HG02970 (cell line): ENCODE measurements around the gene IFT81.
"Not testable (repeated sequence)": the region's sequence is repeated elsewhere in the genome, so short reads cannot be mapped to it uniquely, and the experiment has no call there.

Experiments used
- ATAC-seq: cut with Tn5 transposase; IDR thresholded peaks from one replicate; pipeline ENCODE4 v1.9.1; 2021; ENCODE audit warnings: mild to moderate bottlenecking, moderate library complexity, moderate number of reproducible peaks; ENCODE audit not compliant: unreplicated experiment, low FRiP score

IFT81 gene

DNA sequence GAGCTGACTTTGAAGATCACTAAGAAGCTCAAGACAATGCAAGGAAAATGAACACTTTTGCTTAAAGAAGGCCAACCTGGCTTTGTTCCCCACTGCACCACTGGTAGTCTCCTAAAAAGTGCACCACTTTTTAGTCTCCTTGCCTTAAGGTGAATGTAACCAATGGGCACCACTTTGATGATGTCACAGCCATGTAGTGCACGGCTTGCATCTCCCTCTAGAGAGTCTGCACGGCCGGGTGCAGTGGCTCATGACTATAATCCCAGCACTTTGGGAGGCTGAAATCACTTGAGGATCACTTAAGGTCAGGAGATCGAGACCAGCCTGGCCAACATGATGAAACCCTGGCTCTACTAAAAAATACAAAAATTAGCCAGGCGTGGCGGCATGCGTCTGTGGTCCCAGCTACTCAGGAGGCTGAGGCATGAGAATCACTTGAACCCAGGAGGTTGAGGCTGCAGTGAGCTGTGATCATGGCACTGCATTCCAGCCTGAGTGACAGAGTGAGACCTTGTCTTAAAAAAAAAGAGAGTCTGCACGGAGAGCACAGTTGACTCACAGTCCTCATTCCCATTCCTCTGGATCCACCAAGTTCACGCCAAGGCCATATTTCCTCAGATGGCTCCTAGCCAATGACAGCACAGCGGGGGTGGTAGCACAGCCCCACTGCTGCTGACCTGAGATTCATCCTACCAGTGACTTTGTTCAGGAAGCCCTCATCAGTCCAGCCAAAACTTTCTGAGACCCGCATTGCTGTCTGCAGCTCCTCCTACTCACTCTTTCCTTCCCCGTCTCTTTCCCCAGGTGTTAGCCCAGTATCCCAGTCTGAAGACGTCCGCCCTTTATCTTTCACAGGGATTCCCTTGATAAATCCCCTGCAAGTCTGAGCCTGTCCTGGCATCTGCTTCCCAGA is 16.5 kb upstream of the IFT81 start:
- ATAC-seq, result no peak

DNA sequence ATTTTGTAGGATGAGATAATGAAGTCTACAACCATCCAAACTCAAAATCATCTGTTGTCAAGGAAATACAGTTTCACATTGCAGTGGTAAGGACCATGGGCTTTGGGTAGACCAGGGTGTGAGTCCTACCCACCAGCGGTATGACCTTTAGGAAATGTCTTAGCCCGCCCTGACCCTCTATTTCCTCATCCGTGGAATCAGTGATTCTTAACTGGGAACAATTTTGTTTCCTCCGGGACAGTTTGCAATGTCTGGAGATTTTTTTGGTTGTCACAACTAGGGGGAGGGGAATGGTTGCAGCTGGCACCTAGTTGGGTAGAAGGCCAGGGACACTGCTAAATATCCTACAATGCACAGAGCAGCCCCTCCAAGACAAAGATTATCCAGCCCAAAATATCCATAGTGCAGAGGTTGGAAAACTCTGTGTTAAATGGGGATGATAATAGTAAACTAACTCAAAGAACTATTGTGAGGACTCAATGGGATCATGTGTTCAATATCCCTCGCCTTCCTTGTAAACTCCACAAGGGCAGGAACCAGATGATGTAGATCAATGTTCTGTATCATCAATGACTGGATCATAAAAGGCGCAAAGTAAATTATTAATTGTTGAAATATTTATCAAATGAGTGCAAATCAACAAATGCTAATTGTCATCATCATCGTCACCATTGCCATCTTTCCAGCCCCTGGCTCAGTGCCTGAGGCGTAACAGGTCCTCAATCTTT is 15.7 kb upstream of the IFT81 start:
- no peak for ATAC-seq

DNA sequence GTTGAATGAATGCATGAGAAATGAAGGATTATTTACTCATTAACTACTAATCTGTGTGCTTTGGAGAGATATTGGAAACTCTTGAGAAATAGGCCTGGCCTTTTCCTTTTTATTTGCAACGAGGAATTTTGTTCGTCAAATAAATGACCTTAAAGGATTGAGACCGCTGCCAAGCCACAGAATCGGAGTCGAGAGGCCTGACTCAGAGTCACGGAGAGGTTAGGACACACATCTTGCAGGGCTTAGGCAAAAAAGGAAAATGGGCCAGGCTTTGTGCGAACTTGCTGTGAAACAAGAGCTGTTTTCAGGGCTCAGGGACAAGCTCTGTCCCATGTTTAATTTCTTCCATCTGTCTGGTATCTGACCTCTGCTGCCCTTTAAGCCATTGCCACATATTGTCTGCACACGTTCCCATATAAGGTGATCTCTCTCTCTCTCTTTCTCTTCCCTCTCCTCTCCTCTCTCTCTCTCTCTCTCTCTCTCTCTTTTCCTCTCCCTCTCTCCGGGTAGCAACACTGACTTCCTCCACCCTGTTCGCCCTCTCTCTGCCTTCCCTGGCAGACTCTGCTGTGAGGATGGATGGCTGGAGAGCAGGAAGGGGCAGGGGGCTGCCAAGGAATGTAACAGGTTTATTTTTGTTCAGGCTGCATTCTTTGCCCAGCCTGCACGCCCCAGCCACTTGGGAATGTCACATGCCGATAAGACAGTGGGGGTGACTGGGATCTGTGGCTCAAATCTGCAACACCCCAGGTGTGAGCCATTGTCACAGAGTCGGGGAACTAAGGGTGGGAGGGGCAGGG is 14.9 kb upstream of the IFT81 start:
- ATAC-seq, result no peak

DNA sequence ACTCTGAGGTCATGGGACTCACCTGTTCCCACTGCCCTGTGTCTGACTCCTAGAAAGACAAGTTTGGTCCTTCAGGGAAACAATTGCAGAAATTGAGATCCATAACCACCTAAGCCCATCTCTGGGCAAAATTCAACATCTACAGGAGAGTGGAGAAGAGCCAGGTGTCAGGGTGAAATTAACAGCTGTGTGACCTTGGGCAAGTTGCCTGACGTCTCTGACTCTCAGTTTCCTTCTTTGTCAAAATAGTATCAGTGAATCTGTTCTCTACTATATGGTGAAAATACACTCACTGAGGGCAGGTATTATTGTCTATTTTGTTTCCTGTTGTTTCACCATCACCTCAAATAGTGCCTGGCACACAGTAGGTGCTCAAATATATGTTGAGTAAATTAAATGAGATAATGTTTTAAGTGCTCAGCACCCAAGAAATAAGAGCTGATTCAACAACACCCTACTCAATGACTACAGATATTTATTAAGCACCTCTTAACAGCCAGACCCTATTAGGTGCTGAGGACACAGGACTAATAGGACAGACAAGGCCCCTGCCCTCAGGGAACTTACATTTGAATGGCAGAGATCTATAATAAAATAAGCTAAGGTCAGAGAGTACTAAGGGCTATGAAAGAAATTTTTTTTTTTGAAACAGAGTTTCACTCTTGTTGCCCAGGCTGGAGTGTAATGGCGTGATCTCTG is 14.2 kb upstream of the IFT81 start:
- ATAC-seq, result no peak

DNA sequence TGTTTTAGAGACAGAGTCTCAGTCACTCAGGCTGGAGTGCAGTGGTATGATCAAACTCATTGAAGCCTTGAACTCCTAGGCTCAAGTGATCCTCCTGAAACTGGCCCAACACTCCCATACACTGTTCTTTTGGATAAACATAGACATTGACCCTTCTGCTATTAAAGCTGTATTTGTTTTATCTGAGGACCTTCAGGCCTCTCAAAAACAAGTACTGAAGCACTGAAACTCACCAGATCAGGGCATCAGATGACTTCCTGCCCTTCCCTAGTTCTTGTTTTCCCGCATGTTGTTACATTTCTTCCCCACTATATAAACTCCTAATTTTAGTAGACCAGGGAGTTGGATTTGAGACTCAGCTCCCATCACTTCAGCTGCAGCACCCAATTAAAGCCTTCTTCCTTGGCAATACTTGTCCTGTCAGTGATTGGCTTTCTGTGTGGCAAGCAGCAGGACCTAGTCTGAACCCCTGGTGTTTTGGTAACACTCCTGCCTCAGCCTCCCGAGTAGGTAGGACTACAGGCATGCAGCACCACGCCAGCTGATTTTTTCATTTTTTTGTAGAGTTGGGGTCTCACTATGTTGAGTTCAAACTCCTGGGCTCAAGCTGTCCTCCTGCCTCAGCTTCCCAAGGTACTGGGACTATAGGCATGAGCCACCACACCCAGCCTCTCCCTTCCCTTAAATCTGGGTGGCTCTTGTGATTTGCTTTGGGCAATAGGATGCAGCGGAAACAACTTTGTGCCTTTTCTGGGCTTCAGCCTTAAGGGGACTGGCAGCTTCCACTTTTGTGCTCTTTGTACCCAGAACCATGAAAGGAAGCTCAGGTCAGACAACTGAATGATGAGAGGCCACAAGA is 12.5 kb upstream of the IFT81 start:
- no peak for ATAC-seq

DNA sequence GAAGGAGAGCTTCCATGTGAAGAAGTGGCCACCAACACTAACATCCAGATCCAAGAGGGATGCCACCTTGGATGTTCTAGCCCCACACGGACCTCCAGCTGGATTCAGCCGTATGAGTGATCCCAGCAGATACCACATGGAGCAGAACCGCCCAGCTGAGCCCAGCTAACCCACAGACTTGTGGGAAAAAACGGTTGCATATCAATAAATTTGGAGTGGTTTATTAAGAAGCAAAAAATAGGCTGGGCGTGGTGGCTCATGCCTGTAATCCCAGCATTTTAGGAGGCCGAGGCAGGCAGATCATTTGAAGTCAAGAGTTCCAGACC is 11.9 kb upstream of the IFT81 start:
- ATAC-seq, result no peak

DNA sequence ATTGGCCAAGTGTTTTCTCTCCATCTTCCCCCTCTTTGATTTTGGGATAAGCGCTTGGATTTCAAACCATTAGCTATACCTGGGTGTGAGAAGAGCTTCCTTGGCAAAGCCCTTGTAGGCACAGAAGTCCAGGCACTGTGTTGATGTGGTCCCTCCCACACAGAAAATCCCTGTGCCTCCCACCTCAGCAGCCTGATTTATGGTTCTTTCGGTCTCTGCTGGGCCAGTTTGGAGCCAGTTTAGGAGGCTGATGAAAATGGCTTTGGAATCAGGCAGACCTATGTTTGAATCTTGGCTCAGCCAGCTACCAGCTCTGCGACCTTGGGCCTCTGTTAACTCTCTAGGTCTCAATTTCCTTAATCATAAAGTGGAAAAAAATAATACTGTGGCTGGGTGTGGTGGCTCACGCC is 9.6 kb upstream of the IFT81 start:
- no peak for ATAC-seq

DNA sequence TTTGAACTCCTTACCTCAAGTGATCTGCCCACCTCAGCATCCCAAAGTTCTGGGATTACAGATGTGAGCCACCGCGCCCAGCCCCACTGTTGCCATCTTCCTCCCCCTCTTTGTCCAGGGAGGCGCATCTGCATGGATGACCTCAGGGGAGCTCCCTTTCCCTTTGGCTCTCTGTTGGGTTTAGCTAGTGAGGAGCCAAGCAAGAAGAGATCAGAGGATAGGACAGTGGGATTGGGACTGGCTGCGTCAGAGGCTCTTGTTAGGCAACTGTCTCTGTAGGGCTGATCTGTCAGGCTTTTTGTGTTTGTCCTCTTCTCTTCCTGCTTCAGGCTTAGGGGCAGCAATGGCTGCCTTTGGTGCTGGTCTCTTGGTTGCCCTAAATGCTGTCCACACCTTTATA is 8.5 kb upstream of the IFT81 start:
- ATAC-seq, result no peak

DNA sequence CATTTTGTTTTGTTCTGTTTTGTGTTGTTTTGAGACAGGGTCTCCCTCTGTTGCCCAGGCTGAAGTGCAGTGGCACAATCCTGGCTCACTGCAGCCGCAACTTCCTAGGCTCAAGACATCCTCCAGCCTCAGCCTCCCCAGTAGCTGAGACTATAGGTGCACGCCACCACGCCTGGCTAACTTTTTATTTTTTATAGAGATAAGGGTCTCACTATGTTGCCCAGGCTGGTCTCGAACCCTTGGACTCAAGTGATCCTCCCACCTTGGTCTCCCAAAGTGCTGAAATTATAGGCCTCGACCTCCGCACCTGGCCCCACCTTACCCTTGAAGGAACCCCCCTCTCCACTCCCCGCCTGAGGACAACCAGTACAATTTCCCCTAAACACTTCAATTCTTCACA is 7.5 kb upstream of the IFT81 start:
- no peak for ATAC-seq

DNA sequence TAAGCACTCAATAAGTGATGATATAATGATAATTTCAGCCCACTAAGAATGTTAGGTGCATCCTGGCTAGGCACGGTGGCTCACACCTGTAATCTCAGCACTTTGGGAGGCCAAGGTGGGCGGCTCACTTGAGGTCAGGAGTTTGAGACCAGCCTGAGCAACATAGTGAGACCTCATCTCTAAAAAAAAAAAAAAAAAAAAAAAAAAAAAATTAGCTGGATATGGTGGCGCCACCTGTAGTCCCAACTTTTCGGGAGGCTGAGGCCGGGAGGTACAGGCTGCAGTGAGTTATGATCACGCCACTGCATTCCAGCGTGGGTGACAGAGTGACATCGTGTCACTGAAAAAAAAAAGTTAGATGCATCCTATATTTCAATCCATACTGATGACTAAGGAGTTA is 6.9 kb upstream of the IFT81 start:
- ATAC-seq, result not testable (repeated sequence)

DNA sequence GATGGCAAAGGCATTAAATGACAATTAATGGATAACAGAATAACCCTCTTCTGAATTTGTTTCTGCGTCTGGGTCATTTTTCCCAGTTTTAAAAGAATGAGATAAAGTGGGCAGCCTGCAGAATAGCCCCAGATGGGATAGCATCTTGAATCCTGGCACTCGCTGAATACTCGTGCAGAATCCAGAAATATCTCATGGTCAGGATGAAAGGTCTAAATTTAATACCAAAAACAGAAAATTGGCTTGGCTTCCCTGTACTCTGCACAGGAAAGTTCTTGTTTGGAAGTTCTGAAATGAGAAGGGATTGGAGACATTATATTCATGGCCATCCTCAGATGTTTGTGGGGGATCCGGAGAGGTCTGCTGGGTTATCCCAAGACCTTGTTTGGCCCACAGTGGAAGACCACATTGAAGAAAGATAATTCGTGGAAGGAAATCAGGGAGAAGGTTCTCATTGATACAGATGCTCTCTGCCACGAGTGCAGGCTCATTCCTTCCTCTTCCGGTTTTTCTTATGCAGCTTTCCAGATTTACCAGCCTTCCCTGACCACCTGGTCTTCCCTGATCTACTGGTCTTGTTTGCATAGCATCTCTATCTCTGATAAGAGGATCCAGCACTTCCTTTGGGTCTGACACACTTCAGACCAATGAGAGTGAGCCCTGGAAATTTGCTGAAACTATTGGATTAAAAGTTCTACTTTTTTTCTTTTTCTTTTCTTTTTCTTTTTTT is 6.0 kb upstream of the IFT81 start:
- ATAC-seq, result no peak

DNA sequence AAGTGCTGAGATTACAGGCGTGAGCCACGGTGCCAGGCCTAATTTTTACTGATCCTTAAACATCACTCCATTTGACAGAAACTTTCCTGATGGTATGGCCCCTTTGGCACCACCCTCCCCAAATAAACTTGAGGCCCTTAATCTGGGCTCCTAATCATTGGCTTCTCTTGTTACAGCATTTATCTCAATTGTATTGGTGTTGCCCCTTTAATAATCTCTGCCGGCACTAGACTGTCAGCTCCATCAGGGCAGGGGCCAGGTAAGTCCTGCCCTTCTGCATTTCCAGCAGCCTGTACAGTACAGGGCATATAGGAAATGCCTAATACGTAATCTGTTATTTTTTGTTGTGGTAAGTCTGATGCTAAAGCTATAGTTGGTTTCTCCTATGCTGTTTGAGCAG is 1.2 kb upstream of the IFT81 start:
- no peak for ATAC-seq

DNA sequence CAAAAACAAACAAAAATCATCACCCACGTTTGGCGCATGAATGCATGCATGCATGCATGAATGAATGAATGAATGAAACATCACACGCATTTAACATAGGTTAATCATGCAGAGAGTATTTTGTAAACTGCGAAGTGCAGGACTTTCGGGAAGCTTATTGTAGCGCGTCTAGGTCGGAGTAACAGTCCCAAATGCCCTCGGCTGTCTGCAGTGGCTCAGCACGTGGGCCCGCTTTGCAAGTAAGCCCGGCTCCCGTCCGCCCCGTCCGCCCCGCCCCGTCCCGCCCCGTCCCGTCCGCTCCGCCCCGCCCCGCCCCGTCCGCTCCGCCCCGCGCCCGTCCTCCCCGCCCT is 263 bp upstream of the IFT81 start:
- peak; percentile 41 for ATAC-seq

DNA sequence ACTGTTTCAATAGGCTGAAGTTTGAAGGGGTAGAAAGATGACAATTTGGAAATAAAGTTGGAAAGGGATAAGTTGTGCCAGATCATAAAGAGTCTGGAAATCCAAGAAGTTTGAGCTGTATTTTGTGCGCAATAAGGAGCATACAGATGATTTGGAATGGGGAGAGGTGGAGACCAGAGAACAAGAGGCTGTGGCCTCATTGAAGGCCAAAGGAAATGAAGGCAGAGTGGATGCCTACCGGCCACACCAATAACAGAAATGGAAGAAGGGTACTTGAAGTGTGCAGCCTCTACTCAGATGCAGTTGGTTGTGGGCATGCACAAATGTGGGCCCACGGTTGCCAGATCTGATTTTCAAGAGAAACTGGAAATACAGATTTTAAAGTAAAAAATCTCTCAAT is 2.4 kb downstream of the IFT81 start:
- ATAC-seq, result no peak

DNA sequence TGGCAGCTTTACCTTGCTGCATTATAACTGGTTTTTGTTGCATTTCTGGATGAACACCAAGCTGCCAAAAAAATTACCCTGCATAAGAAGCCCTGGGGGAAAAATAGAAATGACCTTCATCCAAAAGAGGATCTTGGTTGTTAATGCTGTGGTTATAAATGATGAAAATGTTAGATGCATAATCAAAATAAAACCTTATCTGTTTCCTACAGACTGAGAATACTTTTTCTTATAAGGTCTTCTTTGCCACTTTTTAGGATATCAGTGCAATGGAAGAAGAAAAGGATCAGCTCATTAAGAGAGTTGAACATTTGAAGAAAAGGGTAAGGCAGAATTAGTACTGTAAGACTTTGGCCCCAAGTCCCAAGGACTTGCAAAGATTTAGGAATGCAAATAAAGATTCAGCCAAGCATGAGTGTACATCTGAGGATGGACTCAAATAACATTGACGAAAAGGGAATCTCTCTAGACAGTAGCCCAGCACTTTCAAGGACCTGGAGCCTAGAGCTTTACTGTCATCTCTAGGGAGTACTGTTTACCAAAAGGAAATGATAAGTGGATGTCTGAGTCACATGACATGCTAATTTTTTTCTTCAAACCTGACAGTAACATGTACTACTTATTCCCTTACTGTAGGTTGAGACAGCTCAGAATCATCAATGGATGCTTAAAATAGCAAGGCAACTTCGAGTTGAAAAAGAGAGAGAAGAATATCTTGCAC is 10.7 kb downstream of the IFT81 start:
- ATAC-seq, result no peak

DNA sequence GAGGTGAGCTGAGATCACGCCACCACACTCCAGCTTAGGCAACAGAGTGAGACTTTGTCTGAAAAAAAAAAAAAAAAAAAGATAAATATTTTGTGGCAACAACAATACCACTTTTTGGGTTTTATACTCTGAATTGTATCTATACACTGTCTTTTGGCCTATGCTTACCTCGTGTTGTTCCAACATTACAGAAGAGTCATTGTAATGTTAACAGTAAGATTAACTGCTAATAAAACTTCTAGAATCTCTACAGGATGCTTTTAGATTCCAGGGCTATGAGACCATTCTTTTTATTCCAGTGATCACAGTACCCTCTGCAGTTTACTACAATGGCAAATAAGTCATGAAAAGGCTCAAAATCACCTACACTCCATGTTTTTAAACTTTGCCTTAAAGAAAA is 11.6 kb downstream of the IFT81 start:
- no peak for ATAC-seq

DNA sequence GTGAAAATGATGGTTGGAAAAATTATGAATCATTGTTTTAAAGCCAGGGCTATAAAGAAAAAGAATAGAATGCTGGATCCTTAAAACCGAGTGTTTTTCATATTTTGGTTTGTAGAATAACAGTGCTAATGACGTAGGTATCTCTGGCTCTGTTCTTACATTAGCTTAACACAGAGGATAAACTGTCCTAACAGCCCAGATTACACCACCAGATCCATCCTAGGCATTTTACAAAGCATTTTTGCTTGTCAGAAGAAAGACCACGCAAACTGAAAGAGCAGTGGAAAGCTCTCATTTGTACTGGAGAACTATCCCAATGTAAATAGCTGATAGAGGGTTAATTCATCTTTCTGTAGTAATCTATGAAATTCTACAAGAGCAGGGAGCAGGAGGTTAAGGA is 13.6 kb downstream of the IFT81 start:
- ATAC-seq, result no peak

DNA sequence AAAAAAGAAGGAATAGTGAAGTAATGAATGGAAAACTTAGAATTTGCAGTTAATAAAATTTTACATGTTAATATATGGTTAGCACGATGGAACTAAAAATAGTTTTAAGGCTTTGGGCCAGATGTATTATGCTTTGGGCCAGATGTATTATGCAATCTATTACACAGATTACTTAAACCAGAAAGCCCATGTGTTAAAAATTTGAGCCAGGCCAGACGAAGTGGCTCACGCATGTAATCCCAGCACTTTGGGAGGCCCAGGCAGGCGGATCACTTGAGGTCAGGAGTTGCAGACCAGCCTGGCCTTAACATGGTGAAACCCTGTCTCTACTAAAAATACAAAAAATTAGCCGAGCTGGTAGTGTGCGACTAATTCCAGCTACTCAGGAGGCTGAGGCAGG is 17.2 kb downstream of the IFT81 start:
- no peak for ATAC-seq

DNA sequence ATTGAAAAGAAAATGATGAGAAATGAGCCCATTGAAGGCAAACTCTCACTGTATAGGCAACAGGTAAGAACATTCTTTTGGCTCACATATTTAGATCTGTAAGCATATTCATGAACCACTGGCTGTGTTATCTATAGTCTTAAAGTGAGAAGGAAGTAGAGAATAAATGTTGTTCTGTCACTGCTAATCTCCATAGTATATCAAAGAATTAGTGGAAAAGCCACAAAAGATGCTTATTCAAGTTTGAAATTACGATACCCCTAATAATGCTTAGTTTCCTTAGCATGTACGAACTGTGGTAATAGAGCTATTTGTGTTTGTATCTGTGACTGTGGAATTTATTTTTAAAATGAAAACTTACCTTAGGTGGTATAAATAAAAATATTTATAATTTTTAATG is 22.8 kb downstream of the IFT81 start:
- ATAC-seq, result no peak
